SHP77 treated with DMSO at 0.1 percent for 48 hours (cell line): ENCODE data around the gene LTF.

Experiments
- DNase-seq: peaks from one replicate; lab custom pipeline; 2025; lab: John Stamatoyannopoulos, UW

LTF gene

DNA sequence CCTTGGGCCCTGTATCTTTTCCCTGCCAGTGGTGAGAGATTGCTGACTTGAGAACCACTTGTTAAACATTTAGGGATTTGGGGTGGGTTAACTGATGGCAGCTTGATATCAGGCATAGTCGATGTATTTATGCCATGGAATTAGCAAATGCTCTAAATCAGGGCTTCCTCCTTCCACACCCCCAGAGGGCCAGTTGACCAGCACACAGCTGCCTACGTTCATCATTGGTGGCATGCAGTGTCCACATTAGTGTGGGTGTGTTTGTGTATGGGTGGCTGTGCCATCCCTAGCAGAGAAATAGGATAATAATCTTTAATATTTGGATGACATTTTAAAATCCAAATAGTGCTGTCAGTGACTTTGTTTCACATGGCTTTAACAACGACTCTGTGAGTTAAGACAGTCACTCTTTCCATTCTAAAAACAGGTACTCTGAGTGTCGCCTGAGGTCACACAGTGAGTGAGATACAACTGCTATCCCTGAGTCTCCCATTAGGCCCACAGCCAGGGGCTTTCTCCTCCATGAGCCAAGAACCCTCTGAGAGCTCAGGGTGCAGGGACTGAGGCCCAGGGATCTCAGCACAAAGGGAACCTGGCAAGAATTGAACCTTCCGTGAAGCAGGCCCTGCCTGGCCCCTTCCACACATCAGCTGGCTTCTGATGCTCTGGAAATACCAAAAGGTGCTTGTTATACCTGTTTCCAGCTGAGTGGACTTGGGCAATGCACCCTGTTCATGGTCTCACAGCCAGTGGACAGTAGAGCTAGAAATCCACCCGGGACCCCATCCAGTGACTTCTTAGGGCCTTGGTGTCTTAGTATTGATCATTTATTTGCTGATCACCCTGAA lies 4.3 kb upstream of the LTF start:
- DNase-seq = no peak

DNA sequence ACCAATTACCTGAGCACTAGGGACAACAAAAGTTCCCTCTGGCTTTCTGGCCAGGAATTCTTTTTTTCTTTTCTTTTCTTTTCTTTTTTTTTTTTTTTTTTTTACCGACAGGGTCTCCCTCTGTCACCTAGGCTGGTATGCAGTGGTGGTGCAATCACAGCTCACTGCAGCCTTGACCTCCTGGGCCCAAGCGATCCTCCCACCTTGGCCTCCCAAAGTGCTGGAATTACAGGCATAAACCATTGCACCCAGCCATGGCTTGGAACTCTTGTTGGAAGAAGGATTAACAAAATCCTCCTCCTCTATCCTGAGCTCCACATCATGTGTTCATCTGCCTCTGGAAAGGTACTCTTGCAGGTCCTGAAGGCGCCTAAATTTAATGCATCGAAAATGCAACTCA lies 2.9 kb upstream of the LTF start:
- no peak for DNase-seq

DNA sequence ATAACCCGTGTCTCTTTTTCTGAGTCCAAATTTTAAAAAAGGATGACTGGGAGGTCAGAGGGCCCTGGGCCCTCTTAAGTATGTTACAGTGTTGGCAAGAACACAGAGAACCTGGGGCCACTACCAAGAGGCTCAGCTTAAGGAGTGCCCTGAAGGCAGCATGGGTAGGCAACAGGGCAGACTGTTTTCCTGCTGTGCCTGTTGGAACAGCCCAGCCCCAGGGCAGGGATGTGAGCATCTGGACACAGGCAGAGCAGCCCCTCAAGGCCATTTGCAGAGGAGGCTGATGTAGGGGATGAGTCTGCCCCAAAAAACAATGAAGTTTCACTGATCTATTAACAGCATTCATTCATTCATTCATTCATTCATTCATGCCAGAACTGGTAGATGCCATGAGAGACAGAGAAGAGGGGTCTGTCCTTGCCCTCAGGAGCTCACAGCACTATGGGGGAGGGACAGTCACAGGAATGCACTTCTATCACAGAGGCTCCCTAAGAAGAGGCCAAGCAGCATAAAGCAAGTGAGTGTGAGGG lies 2.2 kb upstream of the LTF start:
- no peak for DNase-seq

DNA sequence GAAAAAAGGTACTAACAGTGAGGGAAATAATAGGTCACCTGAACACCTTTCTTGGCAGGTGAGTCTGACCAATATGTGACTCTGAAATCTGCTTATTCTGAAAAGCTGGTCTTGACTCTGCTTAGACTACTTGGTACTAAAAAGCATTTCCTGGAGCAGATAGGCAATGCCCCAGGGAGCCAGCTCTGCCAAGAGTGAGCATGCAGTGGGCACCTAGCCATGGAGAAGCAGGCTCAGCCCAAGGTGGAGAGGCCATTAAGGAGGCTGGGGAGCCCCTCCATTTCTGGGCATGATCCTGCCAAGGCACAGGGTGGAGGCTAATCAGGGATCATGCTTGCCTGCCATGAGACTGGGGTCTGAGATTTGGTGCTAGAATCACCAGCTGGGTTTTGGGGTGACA lies 1.6 kb upstream of the LTF start:
- DNase-seq = no peak

DNA sequence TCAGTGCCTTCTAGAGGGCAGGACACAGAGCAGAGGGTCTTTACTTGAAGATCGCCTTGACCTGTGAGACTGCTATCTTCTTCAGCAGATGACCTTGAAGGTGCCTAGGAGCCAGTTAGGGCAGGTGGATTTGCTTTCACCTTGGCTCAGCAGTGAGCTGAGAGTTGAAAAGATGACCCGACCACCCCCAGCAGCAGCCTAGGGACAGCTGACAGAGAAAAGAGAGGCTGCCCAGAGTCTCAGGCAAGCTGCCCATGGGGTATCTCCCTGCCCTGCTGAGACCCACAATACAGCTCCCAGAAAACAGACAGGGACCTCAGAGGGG lies 453 bp upstream of the LTF start:
- no peak for DNase-seq

DNA sequence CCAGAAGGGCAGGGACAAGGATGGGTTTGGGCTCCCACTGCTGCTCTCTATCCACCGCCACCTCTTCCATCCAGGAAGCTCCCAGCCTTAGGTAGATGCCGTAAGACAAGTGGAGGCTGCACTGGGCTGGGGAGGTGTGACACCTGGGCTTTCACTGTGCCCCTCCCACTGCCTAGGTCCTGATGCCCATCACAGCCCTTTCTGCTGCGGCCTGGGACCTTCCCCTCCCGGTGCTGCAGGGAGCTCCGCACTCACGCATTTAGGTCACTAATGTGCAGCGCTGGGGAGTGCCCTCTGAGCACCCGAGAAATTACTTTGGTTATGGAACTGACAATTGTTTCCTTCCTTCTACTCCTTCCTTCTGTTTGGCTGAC lies 850 bp downstream of the LTF start:
- DNase-seq = no peak

DNA sequence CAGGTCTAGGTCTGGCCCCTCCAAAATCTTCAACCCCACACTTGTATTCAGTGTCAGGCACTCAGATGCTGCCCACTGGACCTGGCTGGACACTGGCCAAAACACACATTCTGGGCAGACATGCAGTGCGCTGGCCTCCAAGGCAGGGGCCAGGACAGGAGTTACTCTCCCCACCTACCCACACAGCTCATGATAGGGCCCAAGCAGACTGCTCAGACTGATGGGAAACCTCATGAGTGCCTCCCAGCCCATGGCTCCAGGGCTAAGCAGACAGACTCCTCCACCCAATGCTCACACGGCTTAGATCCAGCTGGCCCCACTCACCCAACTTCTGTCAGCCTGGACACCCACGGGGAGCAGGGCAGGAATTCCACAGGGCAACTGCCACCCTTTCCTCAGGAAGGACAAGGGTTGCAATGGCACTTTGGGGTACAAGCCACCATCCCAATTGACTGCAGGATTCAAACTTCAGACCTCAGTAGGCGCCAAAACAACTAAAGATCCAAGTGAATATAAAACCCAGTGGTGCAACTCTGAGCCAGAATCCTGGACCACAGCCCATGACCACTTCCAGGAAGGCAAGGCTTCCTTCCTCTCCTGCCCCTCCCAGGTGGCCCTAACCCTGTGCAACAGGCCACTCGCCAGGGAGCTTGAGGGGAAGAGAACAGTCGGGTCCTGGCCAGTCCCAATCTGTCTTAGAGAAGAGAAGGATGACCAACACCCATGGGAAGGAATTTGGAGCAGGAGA lies 1.4 kb downstream of the LTF start:
- DNase-seq = no peak

DNA sequence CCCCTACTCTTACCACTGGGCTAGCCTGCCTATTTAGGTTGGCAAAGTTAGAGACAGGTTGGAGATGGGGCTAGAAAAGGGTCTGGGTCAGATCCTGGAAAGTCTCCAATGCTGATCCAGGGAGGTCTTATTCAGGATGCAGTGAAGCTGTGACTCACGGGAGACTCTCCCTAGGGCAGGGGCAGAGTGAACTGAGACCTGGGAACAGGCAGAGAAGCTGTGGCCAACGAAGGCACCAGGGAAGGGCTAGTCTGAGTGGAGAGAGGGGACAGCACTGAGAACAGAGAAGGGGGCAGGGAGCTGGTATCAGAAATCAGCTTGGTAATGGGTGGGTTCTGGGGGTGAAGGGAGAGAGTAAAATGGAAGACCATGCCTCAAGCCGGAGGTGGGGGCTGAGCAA lies 2.2 kb downstream of the LTF start:
- no peak for DNase-seq

DNA sequence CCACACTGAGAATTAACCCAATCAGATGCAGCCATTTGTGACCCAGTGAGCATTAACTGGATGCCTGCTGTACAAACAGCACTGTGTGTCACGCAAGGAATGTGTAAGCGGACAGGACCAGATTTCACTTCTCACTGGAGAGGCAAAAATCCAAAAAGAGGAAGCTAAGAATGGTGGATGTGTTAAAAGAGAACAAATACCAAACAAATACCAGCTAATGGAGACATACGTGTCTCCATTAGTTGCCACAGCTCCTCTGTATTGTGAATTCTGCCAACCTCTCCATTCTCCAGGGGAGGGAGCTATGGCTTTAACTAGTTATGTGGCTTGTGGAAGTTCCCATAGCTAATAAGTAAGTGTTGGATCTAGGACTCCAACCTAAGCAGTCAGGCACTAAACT lies 2.6 kb downstream of the LTF start:
- no peak for DNase-seq

DNA sequence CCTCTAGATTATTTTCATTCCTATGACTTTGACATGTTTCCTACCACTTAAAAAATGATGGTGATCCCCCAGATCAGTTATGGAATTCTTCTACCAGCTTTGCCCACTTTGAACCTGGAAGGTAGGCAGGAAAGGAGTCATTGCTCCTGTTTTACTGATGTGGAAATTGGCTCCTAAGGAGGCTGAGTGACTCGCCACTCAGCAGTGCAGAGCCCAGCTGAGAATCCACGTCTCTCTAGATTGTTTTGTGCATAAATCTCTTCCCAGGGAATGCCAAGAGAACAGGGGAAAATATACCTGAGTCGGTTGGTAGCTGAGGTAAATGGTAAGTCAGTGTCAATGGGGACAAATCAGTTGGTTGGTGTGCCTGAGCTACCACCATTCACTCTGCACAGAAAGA lies 4.7 kb downstream of the LTF start:
- no peak for DNase-seq

DNA sequence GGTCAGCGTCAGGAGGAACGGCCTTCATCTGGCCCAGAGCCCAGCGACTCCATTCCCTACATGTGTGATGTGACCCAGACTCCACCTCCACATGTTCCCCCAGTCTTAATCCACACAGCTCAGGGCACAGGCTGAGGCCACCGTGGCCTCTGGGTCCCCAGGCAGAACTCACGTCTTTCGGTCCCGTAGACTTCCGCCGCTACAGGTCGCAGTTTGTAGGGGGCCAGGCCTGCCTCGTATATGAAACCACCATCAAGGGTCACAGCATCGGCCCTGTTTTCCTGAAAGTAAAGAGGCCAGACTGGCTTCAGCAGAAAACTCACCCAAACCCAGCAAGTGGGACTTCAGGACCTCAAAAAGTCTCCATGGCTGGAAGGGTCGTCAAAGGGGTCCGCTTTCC lies 8.6 kb downstream of the LTF start:
- DNase-seq = no peak

DNA sequence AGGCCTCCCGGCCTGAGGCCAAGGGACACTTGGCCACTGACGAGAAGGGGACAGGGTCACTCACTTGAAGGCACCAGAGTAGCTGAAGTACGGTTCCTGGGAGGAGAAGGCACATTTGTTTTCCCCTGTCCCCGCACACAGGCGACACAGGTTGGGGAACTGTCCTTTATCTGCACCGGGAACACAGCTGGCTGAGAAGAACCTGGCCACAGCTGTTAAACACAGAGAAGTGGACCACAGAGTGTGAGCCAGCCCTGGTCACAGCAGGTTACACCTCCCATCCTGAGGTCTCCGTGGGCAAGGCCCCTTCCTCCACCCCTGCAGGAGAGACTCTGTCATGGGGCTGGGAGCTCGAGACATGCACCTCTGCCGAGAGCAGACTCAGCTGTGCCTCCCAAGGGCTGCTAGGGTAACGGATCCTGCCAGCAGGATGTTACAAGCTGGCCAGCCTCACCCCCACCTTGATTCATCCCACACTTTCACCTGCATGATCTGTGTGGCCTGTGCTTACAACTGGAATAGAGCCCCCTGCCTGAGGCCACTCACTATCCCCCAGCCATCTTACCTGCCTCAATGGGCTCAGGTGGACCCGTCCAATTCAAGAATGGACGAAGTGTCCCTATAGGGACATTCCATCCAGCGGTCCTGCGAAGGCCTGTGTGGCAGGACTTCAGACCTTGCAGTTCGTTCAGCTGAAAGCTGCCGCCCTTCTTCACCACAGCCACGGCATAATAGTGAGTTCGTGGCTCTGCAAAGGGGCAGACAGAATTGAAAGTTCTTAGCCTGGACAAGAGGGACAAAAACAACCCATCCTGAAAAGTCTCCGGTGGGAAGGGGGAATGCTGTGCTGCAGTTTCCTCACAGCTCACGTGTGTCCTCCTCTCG lies 9.2 kb downstream of the LTF start:
- no peak for DNase-seq

DNA sequence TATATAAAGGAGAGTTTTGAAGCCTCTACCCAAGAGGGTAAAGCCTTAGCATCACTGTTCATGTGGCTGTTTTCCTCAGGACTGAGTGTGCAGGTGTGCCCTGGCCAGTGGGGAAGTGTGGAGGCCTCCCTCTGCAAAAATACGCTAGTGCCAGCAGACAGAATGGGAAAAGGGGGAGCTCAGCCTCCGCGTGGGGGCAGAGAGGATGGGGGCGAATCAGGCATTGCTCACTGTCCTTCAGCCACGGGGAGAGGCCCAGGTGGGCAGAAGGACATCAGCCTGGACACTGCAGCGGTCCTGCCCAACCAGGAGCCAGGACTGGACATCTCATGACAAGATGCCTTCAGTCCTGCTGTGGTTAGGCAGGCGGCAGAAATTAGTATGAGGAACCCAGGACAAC lies 10.1 kb downstream of the LTF start:
- no peak for DNase-seq

DNA sequence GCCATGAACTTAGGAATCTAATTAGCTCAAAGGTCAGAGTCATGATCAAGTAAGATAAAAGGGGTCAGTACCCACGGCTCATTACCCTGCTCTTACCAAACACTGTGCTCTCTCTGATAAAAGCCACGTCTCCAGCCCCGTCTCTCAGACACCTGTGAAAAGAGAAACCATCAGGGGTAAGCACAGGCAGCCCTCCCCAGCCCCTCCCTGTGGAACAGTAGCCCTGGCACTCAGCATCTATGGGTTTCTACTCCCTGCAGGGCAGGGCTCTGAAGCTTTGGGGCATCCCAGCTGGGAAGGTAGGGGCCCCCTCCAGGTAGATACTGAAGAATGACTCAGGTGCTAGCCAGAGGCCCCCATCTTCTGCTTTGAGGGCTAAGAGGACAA lies 10.5 kb downstream of the LTF start:
- DNase-seq = no peak

DNA sequence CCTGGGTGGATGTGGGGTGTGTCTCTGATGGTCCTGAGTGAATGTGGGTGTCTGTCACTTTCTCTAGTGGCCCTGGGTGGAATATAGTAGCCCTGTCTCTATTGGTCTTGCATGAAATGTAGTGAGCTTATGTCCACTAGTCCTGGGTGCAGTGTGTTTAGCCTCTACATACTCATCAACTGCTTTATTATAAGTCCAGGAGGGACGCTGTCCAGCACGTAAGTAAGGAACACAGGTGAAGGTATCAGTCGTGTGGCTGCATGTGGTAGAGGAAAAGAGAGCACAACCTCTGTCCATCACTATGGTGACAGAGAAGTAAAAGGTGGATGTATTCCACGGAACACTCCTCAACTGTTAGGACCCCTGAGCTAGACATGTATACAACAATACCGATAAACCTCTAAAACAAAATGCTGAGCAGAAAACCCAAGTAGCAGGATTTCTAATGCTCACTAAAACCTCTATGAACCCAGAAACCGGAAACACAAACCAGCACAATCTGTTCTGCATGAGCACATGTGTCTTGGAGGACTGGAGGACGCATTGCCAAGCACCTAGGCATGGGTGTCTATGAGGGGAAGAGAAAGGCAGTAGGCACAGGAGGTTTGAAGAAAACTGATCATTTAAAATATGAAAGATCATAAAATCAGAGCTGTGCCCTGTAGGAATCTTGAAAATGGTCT lies 11.0 kb downstream of the LTF start:
- DNase-seq = no peak

DNA sequence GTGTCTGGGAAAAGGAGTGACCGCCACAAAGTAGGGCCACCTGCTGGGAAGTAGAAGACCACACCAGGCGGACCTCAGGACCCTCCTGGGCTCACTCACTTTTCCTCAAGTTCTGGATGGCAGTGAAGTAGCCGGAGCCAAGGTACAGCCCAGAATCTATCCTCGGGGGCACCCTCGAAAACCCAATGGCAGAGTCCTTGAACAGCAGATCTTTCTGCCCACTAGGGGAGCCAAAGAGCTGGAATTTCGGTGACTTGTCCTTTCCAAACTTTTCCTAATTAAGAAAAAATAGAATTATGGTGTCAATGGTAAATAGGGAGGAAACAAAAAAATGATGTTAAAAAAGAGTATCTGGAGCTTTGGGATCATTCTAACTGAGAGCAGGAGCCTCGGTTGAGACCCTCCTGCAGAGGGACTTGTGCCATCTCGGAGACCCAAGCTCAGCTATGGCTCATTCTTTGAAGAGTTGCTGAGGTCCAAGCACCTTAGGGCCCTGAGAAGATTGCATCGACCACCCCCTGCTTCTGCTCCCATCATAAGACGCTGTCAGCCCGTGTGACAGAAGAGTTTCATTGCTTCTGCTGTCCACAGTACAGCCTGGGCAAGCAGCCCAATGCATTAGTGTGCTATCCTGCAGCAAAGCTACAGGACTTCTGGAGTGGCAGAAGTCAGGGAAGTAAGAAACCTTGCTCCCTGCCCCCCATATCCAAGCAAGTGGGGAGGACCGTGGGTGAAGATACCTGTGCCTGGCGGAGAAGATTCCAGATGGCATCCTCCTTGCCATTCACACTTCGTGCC lies 14.8 kb downstream of the LTF start:
- DNase-seq = no peak

DNA sequence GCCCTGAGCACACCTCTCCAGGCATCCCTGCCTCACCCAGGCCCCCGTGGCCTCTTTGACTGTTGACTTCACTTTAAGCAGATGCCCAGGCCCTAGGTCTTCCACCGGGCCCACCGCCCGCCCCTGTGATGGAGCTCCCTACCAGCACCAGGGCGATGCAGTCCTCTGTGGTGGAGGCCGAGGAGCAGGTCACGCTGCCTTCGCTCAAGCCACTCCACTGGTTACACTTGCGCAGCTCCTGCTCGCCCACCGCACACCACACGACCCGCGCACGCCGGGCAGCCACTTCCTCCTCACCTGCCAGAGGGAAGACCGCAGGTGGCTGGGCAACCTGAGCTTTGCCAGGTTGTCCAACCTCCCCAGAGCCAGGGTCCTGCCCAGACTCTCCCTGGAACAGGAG lies 16.0 kb downstream of the LTF start:
- DNase-seq = no peak

DNA sequence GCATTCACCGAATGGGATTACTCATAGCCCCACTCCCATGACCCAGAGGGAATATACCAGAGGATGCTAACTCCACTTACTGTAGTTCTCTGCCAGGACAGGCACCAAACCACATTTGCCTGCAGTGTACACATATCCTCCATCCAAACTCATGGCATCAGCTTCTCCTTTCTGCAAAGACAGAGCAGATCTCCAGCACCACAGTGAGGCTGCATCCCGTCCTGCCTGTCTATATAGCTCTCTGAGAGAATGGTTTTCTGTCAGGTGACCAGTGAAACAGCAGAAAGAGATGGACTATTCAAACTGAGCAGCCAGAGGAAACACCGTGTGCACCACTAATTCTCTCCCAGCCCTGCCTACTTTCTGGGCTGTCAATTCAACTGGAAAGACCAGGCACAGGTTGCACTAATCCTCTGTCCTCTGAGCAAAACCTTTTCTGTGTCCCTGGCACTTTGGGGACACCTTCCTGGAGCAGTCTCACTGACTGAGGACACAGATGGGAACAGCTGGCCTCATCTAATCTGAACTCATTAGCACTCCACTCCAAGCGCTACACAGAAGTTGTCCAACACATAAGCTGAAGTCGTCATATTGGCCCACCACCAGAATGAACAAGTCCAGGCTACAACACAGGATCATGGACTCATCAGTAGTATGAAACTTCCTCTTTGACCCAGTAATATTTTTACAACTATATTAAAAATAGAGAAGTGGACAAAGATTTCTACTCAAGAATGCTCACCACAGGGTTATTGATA lies 17.3 kb downstream of the LTF start:
- no peak for DNase-seq

DNA sequence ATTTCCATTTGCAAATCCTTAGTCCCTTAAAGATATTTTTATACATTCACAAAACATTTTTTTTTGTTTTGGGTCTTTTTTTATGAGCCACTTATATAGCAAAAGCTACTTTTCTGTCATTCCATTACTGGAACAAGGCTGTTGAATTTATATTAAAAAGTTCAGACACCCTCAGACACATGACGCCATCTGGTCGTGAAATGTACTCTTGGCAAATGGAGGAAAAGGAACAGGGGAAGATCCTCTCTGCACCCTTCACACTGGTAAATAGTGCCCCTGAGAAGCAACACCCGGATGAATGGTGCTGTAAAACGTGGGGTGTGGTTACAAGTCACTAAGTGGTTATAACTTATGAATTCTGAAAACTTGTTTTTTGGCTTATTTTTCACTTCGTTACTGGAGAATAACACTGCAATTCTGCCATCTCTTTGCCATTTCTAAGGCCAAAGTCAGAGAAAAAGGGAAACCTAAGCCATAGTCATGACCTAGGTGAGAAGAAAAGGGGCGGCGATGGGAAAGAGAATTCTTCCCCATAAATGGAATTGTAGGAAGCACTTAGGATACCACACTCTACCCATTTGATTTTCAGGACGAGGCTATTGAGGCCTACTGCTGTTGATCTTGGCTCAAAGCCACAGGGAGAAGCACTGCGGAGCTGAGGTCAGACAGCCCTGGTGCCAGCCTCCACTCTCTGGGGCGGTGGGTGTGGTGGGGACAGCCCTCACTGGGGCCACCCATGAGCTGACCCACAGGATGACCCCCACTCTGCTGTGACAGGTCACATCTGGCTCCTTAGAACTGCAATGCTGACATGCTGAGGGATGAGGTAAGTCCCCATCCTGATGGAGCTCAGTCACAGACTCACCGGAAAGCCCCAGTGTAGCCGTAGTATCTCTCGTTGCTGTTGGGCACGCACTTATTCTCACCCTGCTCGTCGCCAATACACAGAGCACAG lies 21.9 kb downstream of the LTF start:
- no peak for DNase-seq
